HG02885 (cell line): ENCODE results near the gene GPRC5D.

Source experiments
- ATAC-seq: cut with Tn5 transposase; IDR thresholded peaks from one replicate; pipeline ENCODE4 v1.9.1; 2021; ENCODE audit warnings: mild to moderate bottlenecking; ENCODE audit not compliant: unreplicated experiment, poor library complexity

GPRC5D gene

GRCh38 chr12:12941450-12942350, 10.3 kb downstream of the GPRC5D start:
- no peak for ATAC-seq

GRCh38 chr12:12939888-12940287, 12.1 kb downstream of the GPRC5D start:
- ATAC-seq = no peak

- ATAC-seq = no peak
Measured at GRCh38 chr12:12938541-12938940, 13.4 kb downstream of the GPRC5D start.

- no peak for ATAC-seq
Measured at GRCh38 chr12:12936983-12937491, 14.9 kb downstream of the GPRC5D start.

- ATAC-seq = no peak
Measured at GRCh38 chr12:12934556-12934955, 17.4 kb downstream of the GPRC5D start.

GRCh38 chr12:12933742-12934141, 18.2 kb downstream of the GPRC5D start:
- no peak for ATAC-seq

- no peak for ATAC-seq
Measured at GRCh38 chr12:12930633-12931219, 21.2 kb downstream of the GPRC5D start.

- no peak for ATAC-seq
Measured at GRCh38 chr12:12929696-12930095, 22.3 kb downstream of the GPRC5D start.

- no peak for ATAC-seq
Measured at GRCh38 chr12:12927211-12928079, 24.5 kb downstream of the GPRC5D start.

- no peak for ATAC-seq
Measured at GRCh38 chr12:12926571-12927071, 25.3 kb downstream of the GPRC5D start.

- ATAC-seq = no peak
Measured at GRCh38 chr12:12925388-12925787, 26.6 kb downstream of the GPRC5D start.

GRCh38 chr12:12924169-12924568, 27.8 kb downstream of the GPRC5D start:
- no peak for ATAC-seq

- no peak for ATAC-seq
Measured at GRCh38 chr12:12922978-12923377, 29.0 kb downstream of the GPRC5D start.

- ATAC-seq = no peak
Measured at GRCh38 chr12:12922191-12922616, 29.8 kb downstream of the GPRC5D start.

- ATAC-seq = no peak
Measured at GRCh38 chr12:12919666-12920435, 32.1 kb downstream of the GPRC5D start.

- ATAC-seq = no peak
Measured at GRCh38 chr12:12918781-12919389, 33.1 kb downstream of the GPRC5D start.

- ATAC-seq = no peak
Measured at GRCh38 chr12:12917517-12917916, 34.5 kb downstream of the GPRC5D start.

GRCh38 chr12:12916135-12916944, 35.6 kb downstream of the GPRC5D start:
- peak; percentile 95 for ATAC-seq
